CD4-positive, alpha-beta T cell treated with Interleukin-6 at 100 ng/mL for 8 hours (primary cell): ENCODE results near the gene HOXC10.

Experiments
- DNase-seq: peaks from one replicate; pipeline ENCODE4 v3.0.0-alpha.2; 2020; ENCODE audit warnings: mixed read lengths, low spot score

HOXC10 gene

GRCh38 chr12:53950789-53951576 is 34.0 kb upstream of the HOXC10 start:
- DNase-seq, result no peak

GRCh38 chr12:53951577-53952334 is 33.2 kb upstream of the HOXC10 start:
- no peak for DNase-seq

GRCh38 chr12:53952335-53952694 is 32.6 kb upstream of the HOXC10 start:
- DNase-seq, result no peak

- no peak for DNase-seq
These were observed 31.8 kb upstream of the HOXC10 start for GRCh38 chr12:53952871-53953734.

- no peak for DNase-seq
These were observed 30.9 kb upstream of the HOXC10 start for GRCh38 chr12:53953831-53954693.

GRCh38 chr12:53954694-53955035 is 30.3 kb upstream of the HOXC10 start, which contains the start of gene HOXC12:
HOXC12 (plus strand) TSS chr12:53954903; CDS start chr12:53954930, 27 bp downstream.
- DNase-seq, result no peak

GRCh38 chr12:53955036-53955775 is 29.7 kb upstream of the HOXC10 start:
- DNase-seq, result no peak

GRCh38 chr12:53955776-53956250 is 29.1 kb upstream of the HOXC10 start:
- no peak for DNase-seq

GRCh38 chr12:53956251-53956887 is 28.6 kb upstream of the HOXC10 start:
- no peak for DNase-seq

GRCh38 chr12:53956914-53957536 is 27.9 kb upstream of the HOXC10 start:
- DNase-seq, result no peak

- DNase-seq, result no peak
These were observed 26.8 kb upstream of the HOXC10 start for GRCh38 chr12:53958128-53958527.

- no peak for DNase-seq
These were observed 25.6 kb upstream of the HOXC10 start for GRCh38 chr12:53959314-53959713.

- DNase-seq, result no peak
These were observed 24.5 kb upstream of the HOXC10 start for GRCh38 chr12:53960187-53961024.

- DNase-seq, result no peak
These were observed 23.8 kb upstream of the HOXC10 start for GRCh38 chr12:53961025-53961761.

- no peak for DNase-seq
These were observed 21.9 kb upstream of the HOXC10 start for GRCh38 chr12:53963005-53963404.

- DNase-seq, result no peak
These were observed 21.3 kb upstream of the HOXC10 start for GRCh38 chr12:53963434-53964314.

- no peak for DNase-seq
These were observed 20.6 kb upstream of the HOXC10 start for GRCh38 chr12:53964315-53964713.
